Stomach (tissue), 9 donors: ENCODE results near the gene DBX2. TPM values are rescaled to one million over a fixed set of nuclear protein-coding genes. Genes with fewer than 3 reads are reported as not detected.

Experiments
- DNase-seq, 2 donors: peaks; one replicate each; pipeline versions ENCODE4 v3.0.0 to v3.0.0-alpha.2; 2013 to 2019
- H3K27ac ChIP-seq, 5 donors: fragments of 200-600 bp in 4 of 5; sonication (generic) in 4 of 5; one replicate each; pipeline ENCODE4 v1.5.1; 2013 to 2019; ENCODE audit warnings: mild to moderate bottlenecking in 1 of 5, moderate library complexity in 1 of 5
- H3K27me3 ChIP-seq, 3 donors: fragments of 200-600 bp; sonication (generic); one replicate each; pipeline ENCODE4 v1.5.1; 2017 to 2019; ENCODE audit warnings: mixed run types in 1 of 3
- H3K36me3 ChIP-seq, 4 donors: fragments of 200-600 bp; sonication (generic); 1 replicate in 3 of 4; 2 replicates in 1 of 4; pipeline ENCODE4 v1.5.1; 2016 to 2019
- H3K4me1 ChIP-seq, 4 donors: fragments of 200-600 bp; sonication (generic); one replicate each; pipeline ENCODE4 v1.5.1; 2016 to 2019
- H3K4me3 ChIP-seq, 4 donors: fragments of 200-600 bp; sonication (generic) in 3 of 4; one replicate each; pipeline ENCODE4 v1.5.1; 2016 to 2019; ENCODE audit warnings: mild to moderate bottlenecking in 1 of 4
- H3K9me3 ChIP-seq, 4 donors: fragments of 200-600 bp; sonication (generic); one replicate each; pipeline ENCODE4 v1.5.1; 2016 to 2019
- CTCF ChIP-seq, 7 experiments: fragments of 450-650 bp in 4 of 7; fragments of 200-600 bp in 3 of 7; sonication (generic) in 3 of 7; IDR thresholded peaks; one replicate each; pipeline ENCODE4 v1.5.1; 2016 to 2019; ENCODE audit warnings: antibody characterized with exemption in 7 of 7, control low read depth in 2 of 7, mild to moderate bottlenecking in 1 of 7
- EP300 ChIP-seq: sonication (generic); formaldehyde crosslinking; IDR thresholded peaks from one replicate; pipeline ENCODE4 v1.6.1; 2017; ENCODE audit warnings: antibody characterized with exemption
- POLR2A ChIP-seq, 4 donors: fragments of 450-650 bp; IDR thresholded peaks; one replicate each; pipeline ENCODE4 v1.6.1; 2016; ENCODE audit warnings: antibody characterized with exemption in 4 of 4, control low read depth in 2 of 4, mild to moderate bottlenecking in 1 of 4, moderate library complexity in 1 of 4
- POLR2AphosphoS5 ChIP-seq, 3 donors: sonication (generic); formaldehyde crosslinking; IDR thresholded peaks; one replicate each; pipeline ENCODE4 v1.6.1; 2016; ENCODE audit warnings: antibody characterized with exemption in 3 of 3
- WGBS, 5 donors: extraction: QIAGEN DNeasy Blood & Tissue Kit in 3 of 5; methylation state at CpG; one replicate each; pipeline versions ENCODE4 v1.1.5 to v1.1.7; 2013 to 2018; 5-methylcytosine and 5-hydroxymethylcytosine counted together
- intact Hi-C: fragments of 100-400 bp; cut with DNase I; formaldehyde crosslinking; loops from one replicate; pipeline ENCODE4 v1.15.1; 2023; ENCODE audit warnings: low total_unique reads
- polyA plus RNA-seq, 3 donors: library from polyadenylated mRNA; stranded (reverse); fragments of 200-250 nt; gene quantifications; one replicate each; pipeline ENCODE4 v1.2.3, GENCODE V29; 2013
- total RNA-seq, 5 donors: library from RNA; depleted of rRNA; stranded (reverse); fragments of >200 nt; gene quantifications; one replicate each; pipeline versions ENCODE4 v1.1.0 to v1.2.3, GENCODE V29; 2014 to 2016
- donor health status: healthy with polysubstance abuse.
- donor health status: Bipolar disorder and iron deficiency.
- donor health status: healthy.

Gene DBX2
- total and polyA plus RNA-seq, 8 donors = not detected

- WGBS, 5 donors = 56 to 79% (median 76%) methylated on average over 6 of the region's 6 CpGs
- Histone ChIP-seq H3K27me3 (no peaks in the 10 kb centered on the region), H3K4me1 (no peaks in the 10 kb centered on the region), H3K4me3 (no peak overlapping the region), H3K9me3 (no peaks in the 10 kb centered on the region), H3K36me3 (no peaks in the 10 kb centered on the region), H3K27ac (no peak overlapping the region)
- peak in 1 of 2 donors; percentile 33 for DNase-seq
- intact Hi-C loops = no loop called here
- TF ChIP-seq EP300 (no peak), CTCF (IDR thresholded peaks at IDR 0.05) (no peak), POLR2AphosphoS5 (IDR thresholded peaks at IDR 0.05) (no peak), POLR2A (IDR thresholded peaks at IDR 0.05) (no peak)
Observed at GRCh38 chr12:45075587-45076282, 24.8 kb upstream of the DBX2 start.

- Histone ChIP-seq H3K9me3 (no peaks in the 10 kb centered on the region), H3K4me1 (no peaks in the 10 kb centered on the region), H3K36me3 (no peaks in the 10 kb centered on the region), H3K27me3 (no peaks in the 10 kb centered on the region), H3K4me3 (no peak overlapping the region), H3K27ac (no peak overlapping the region)
- intact Hi-C loops = no loop called here
- TF ChIP-seq POLR2AphosphoS5 (IDR thresholded peaks at IDR 0.05) (no peak), POLR2A (IDR thresholded peaks at IDR 0.05) (no peak), EP300 (no peak), CTCF (IDR thresholded peaks at IDR 0.05) (no peak)
- DNase-seq = no peak
- 88 to 91% (median 89%) methylated on average over 12 of the region's 12 CpGs for WGBS, 5 donors
Observed at GRCh38 chr12:45065125-45065626, 14.3 kb upstream of the DBX2 start.

DNA sequence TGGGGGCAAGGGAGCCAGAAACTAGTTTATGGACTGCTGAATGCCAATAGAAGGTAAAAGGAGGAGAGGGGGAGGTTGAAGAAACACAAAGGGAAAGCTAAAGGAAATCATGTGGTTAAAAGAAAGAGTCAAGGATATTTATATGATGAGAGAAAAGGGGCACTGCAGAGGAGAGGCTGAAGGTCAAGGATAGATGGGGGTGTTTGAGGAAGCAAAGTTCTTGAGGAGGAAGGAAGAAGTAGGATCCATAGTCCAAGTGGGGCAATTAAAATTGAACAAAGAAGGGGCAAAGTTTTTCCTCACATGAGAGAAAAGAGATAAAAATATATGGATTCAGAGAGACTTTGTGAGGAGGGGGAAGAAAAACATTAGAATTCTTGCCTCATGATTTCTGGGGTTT lies 10.1 kb upstream of the DBX2 start:
- no peaks in the 10 kb centered on the region for H3K36me3 ChIP-seq
- H3K27ac ChIP-seq = no peak overlapping the region
- DNase-seq = no peak
- no peak for TF ChIP-seq POLR2AphosphoS5 (IDR thresholded peaks at IDR 0.05)
- no peak for TF ChIP-seq EP300
- TF ChIP-seq POLR2A (IDR thresholded peaks at IDR 0.05) = no peak
- no peak for TF ChIP-seq CTCF (IDR thresholded peaks at IDR 0.05)
- no peaks in the 10 kb centered on the region for H3K4me1 ChIP-seq
- H3K4me3 ChIP-seq = no peak overlapping the region
- intact Hi-C loops = no loop called here
- no peaks in the 10 kb centered on the region for H3K9me3 ChIP-seq
- H3K27me3 ChIP-seq = no peaks in the 10 kb centered on the region

- TF ChIP-seq EP300 (no peak), CTCF (IDR thresholded peaks at IDR 0.05) (no peak), POLR2A (IDR thresholded peaks at IDR 0.05) (no peak), POLR2AphosphoS5 (IDR thresholded peaks at IDR 0.05) (no peak)
- 15 to 19% (median 17%) methylated on average over 14 to 17 of the region's 17 CpGs for WGBS, 5 donors
- Histone ChIP-seq H3K27me3 (peaks cover 0 to 58% (median 24%) of the 10 kb centered on the region in 3 donors), H3K36me3 (no peaks in the 10 kb centered on the region), H3K4me1 (peaks cover 0 to 23% (median 12%) of the 10 kb centered on the region in 4 donors), H3K4me3 (peak overlapping the region; percentile 25 to 48 (median 30)), H3K27ac (no peak overlapping the region), H3K9me3 (no peaks in the 10 kb centered on the region)
- intact Hi-C loops = no loop called here
- DNase-seq = peak in 1 of 2 donors; percentile 20
Observed at GRCh38 chr12:45051572-45052125, 750 bp upstream of the DBX2 start.
